T-cell (primary cell): ENCODE data around the gene CEP20. TPM values are rescaled to one million over a fixed set of nuclear protein-coding genes. Genes with fewer than 3 reads are reported as not detected.

Experiments
- ATAC-seq, 4 experiments: fragments of 200-7000 bp in 3 of 4; fragments of 150-1000 bp in 1 of 4; cut with Tn5 transposase; replicated peaks in 1 of 4; 1 replicate in 3 of 4; 2 replicates in 1 of 4; pipeline ENCODE4 v1.10.0; 2021; ENCODE audit warnings: moderate library complexity in 3 of 4, mild to moderate bottlenecking in 2 of 4, moderate number of reproducible peaks in 1 of 4
- CTCF ChIA-PET, 2 donors: fragments of 300-600 bp; sonication (Branson Sonifier 250); formaldehyde crosslinking; loops; one replicate each; lab custom pipeline; 2022; ENCODE audit warnings: antibody characterized with exemption in 2 of 2; lab: Charles Lee
- POLR2A ChIA-PET, 2 donors: fragments of 300-600 bp; sonication (Branson Sonifier 250); formaldehyde crosslinking; loops; one replicate each; lab custom pipeline; 2022; ENCODE audit warnings: antibody characterized with exemption in 2 of 2; lab: Charles Lee
- DNase-seq, 35 experiments: peaks; one replicate each; pipeline versions ENCODE4 v3.0.0 to v3.0.0-alpha.2; 2013 to 2023
- H3K27ac ChIP-seq: one replicate; pipeline ENCODE4 v1.5.1; 2013; ENCODE audit warnings: low read length
- H3K27me3 ChIP-seq, 2 experiments: replicated peaks in 1 of 2; 1 replicate in 1 of 2; 2 replicates in 1 of 2; pipeline versions ENCODE4 v1.6.1 to v1.7.0; 2013; ENCODE audit warnings: low read length in 1 of 2, mixed read lengths in 1 of 2; ENCODE audit not compliant: control insufficient read depth in 2 of 2, insufficient read depth in 2 of 2; ENCODE audit errors: extremely low read depth in 1 of 2
- H3K36me3 ChIP-seq, 2 donors: 1 replicate in 1 of 2; 2 replicates in 1 of 2; pipeline versions ENCODE4 v1.6.1 to v1.7.0; 2013; ENCODE audit warnings: low read length in 1 of 2; ENCODE audit not compliant: control insufficient read depth in 2 of 2, insufficient read depth in 1 of 2; ENCODE audit errors: extremely low read depth in 1 of 2
- H3K4me1 ChIP-seq, 2 experiments: 1 replicate in 1 of 2; 2 replicates in 1 of 2; pipeline versions ENCODE4 v1.6.1 to v1.7.0; 2013; ENCODE audit warnings: low read length in 2 of 2, mixed read lengths in 1 of 2; ENCODE audit not compliant: insufficient read depth in 2 of 2, control insufficient read depth in 1 of 2; ENCODE audit errors: extremely low read depth in 1 of 2
- H3K4me3 ChIP-seq, 2 donors: 1 replicate in 1 of 2; 2 replicates in 1 of 2; pipeline versions ENCODE4 v1.5.1 to v1.7.0; 2013; ENCODE audit warnings: mild to moderate bottlenecking in 2 of 2, low read length in 1 of 2, moderate library complexity in 1 of 2; ENCODE audit not compliant: control insufficient read depth in 1 of 2; ENCODE audit errors: extremely low read depth in 1 of 2
- H3K9me3 ChIP-seq: 2 replicates; pipeline ENCODE4 v1.7.0; 2013
- H3K27ac Mint-ChIP-seq, 2 donors: one replicate each; pipeline ENCODE4 v1.8.0; 2020 to 2021; ENCODE audit warnings: mild to moderate bottlenecking in 2 of 2, mixed read lengths in 2 of 2
- H3K27me3 Mint-ChIP-seq, 2 donors: one replicate each; pipeline ENCODE4 v1.8.0; 2021 to 2022; ENCODE audit warnings: mixed read lengths in 2 of 2
- H3K36me3 Mint-ChIP-seq: one replicate; pipeline ENCODE4 v1.8.0; 2021; ENCODE audit warnings: mixed read lengths
- H3K4me1 Mint-ChIP-seq, 3 donors: one replicate each; pipeline ENCODE4 v1.8.0; 2020 to 2022; ENCODE audit warnings: mixed read lengths in 3 of 3, mild to moderate bottlenecking in 1 of 3
- H3K4me3 Mint-ChIP-seq, 3 donors: one replicate each; pipeline ENCODE4 v1.8.0; 2020 to 2022; ENCODE audit warnings: mild to moderate bottlenecking in 3 of 3, mixed read lengths in 3 of 3, moderate library complexity in 3 of 3
- H3K9me3 Mint-ChIP-seq, 3 donors: one replicate each; pipeline ENCODE4 v1.8.0; 2020 to 2022; ENCODE audit warnings: mixed read lengths in 3 of 3
- WGBS: methylation state at CpG from one replicate; pipeline ENCODE4 v1.1.5; 2013; ENCODE audit warnings: missing lambda C conversion rate; ENCODE audit not compliant: insufficient coverage; 5-methylcytosine and 5-hydroxymethylcytosine counted together
- total RNA-seq, 35 experiments: library from RNA in 6 of 35; stranded (reverse) in 6 of 35; fragments of 120-200 nt in 1 of 35; gene quantifications; one replicate each; pipeline versions ENCODE4 v1.2.1 to v1.2.4 and lab custom pipeline; 2013 to 2026

CEP20 gene
- total RNA-seq, 5 donors from 2014 or later (not counting 1 experiment from before 2014, with no cell fraction given) = 17.2 to 25.9 (median 25.2) TPM

- H3K9me3 ChIP-seq = no peaks in the 10 kb centered on the region
- no peaks in the 10 kb centered on the region for H3K36me3 ChIP-seq
- Mint-ChIP-seq H3K27me3 (no peaks in the 10 kb centered on the region), H3K27ac (no peak overlapping the region), H3K9me3 (no peaks in the 10 kb centered on the region), H3K4me1 (peaks cover 20 to 22% (median 20%) of the 10 kb centered on the region in 3 donors), H3K36me3 (peaks cover 4% of the 10 kb centered on the region), H3K4me3 (no peak overlapping the region)
- no peak for DNase-seq
- no peak for ATAC-seq
- 86% methylated on average over 1 of the region's 3 CpGs for WGBS
- no peak overlapping the region for H3K27ac ChIP-seq
- ChIA-PET CTCF (no interaction called here), POLR2A (no interaction called here)
- H3K4me1 ChIP-seq = peaks cover 13 to 20% of the 10 kb centered on the region in 2 experiments
- H3K4me3 ChIP-seq = no peak overlapping the region
- H3K27me3 ChIP-seq = no peaks in the 10 kb centered on the region
Observed at GRCh38 chr16:15891508-15891907, 3.1 kb upstream of the CEP20 start.

GRCh38 chr16:15887283-15887682 is 1.1 kb downstream of the CEP20 start:
- DNase-seq (no peak), ATAC-seq (no peak)
- no peak overlapping the region for H3K27ac ChIP-seq
- peak overlapping the region; percentile 93 to 98 for H3K4me3 ChIP-seq
- WGBS = 93% methylated on average over 3 of the region's 4 CpGs
- no peaks in the 10 kb centered on the region for H3K27me3 ChIP-seq
- POLR2A ChIA-PET = no interaction called here
- peaks cover 15 to 27% of the 10 kb centered on the region in 2 experiments for H3K4me1 ChIP-seq
- CTCF ChIA-PET = interaction anchor here (0.7 to 0.9 kb wide), 4 partner anchors 138 to 323 kb away, joined by 3 to 7 read pairs (median 4); no protein-coding TSS in a partner anchor
- H3K4me1 Mint-ChIP-seq = peaks cover 32 to 39% (median 38%) of the 10 kb centered on the region in 3 donors
- peaks cover 21% of the 10 kb centered on the region for H3K36me3 Mint-ChIP-seq
- no peaks in the 10 kb centered on the region for H3K27me3 Mint-ChIP-seq
- no peaks in the 10 kb centered on the region for H3K9me3 ChIP-seq
- H3K9me3 Mint-ChIP-seq = no peaks in the 10 kb centered on the region
- peak overlapping the region; percentile 99 to 100 (median 100) for H3K4me3 Mint-ChIP-seq
- H3K36me3 ChIP-seq = peaks cover 0 to 14% of the 10 kb centered on the region in 2 donors
- peak overlapping the region in 1 of 2 donors; percentile 99 for H3K27ac Mint-ChIP-seq

- Histone ChIP-seq H3K4me1 (peaks cover 15 to 27% of the 10 kb centered on the region in 2 experiments), H3K27ac (no peak overlapping the region), H3K9me3 (no peaks in the 10 kb centered on the region), H3K4me3 (no peak overlapping the region), H3K36me3 (peaks cover 6 to 24% of the 10 kb centered on the region in 2 donors), H3K27me3 (no peaks in the 10 kb centered on the region)
- POLR2A ChIA-PET = interaction anchor here (0.5 to 0.7 kb wide), 2 partner anchors 12 to 70 kb away, joined by 3 to 4 read pairs; no protein-coding TSS in a partner anchor
- CTCF ChIA-PET = interaction anchor here in 1 of 2 donors (0.6 kb wide), 2 partner anchors 208 to 1049 kb away, joined by 4 to 8 read pairs; no protein-coding TSS in a partner anchor
- H3K9me3 Mint-ChIP-seq = no peaks in the 10 kb centered on the region
- H3K27ac Mint-ChIP-seq = no peak overlapping the region
- peaks cover 24% of the 10 kb centered on the region for H3K36me3 Mint-ChIP-seq
- peaks cover 32 to 40% (median 38%) of the 10 kb centered on the region in 3 donors for H3K4me1 Mint-ChIP-seq
- no peak for ATAC-seq
- no peaks in the 10 kb centered on the region for H3K27me3 Mint-ChIP-seq
- 60% methylated on average over 1 of the region's 1 CpG for WGBS
- no peak for DNase-seq
- H3K4me3 Mint-ChIP-seq = peak overlapping the region; percentile 21 to 63 (median 53)
Observed at GRCh38 chr16:15886078-15886477, 2.3 kb downstream of the CEP20 start.

- Histone ChIP-seq H3K27me3 (no peaks in the 10 kb centered on the region), H3K4me1 (peaks cover 15 to 27% of the 10 kb centered on the region in 2 experiments), H3K27ac (no peak overlapping the region), H3K4me3 (no peak overlapping the region), H3K9me3 (no peaks in the 10 kb centered on the region), H3K36me3 (peaks cover 6 to 29% of the 10 kb centered on the region in 2 donors)
- WGBS = no CpG with 5 or more reads among the region's 5 CpGs
- CTCF ChIA-PET = no interaction called here
- Mint-ChIP-seq H3K4me3 (peak overlapping the region in 1 of 3 donors; percentile 53), H3K27ac (no peak overlapping the region), H3K27me3 (no peaks in the 10 kb centered on the region), H3K4me1 (peaks cover 32 to 40% (median 38%) of the 10 kb centered on the region in 3 donors), H3K9me3 (no peaks in the 10 kb centered on the region), H3K36me3 (peaks cover 24% of the 10 kb centered on the region)
- ATAC-seq (no peak), DNase-seq (no peak)
- POLR2A ChIA-PET = interaction anchor here in 1 of 2 donors (0.5 kb wide), 1 partner anchor 11 kb away, joined by 3 read pairs; no protein-coding TSS in a partner anchor
Observed at GRCh38 chr16:15885560-15886001, 2.8 kb downstream of the CEP20 start.

GRCh38 chr16:15882563-15882962 is 5.8 kb downstream of the CEP20 start:
- ATAC-seq (no peak), DNase-seq (no peak)
- WGBS = no CpG with 5 or more reads among the region's 3 CpGs
- Histone ChIP-seq H3K4me3 (no peak overlapping the region), H3K9me3 (no peaks in the 10 kb centered on the region), H3K27ac (no peak overlapping the region), H3K27me3 (no peaks in the 10 kb centered on the region), H3K4me1 (peaks cover 7 to 12% of the 10 kb centered on the region in 2 experiments), H3K36me3 (peaks cover 6 to 46% of the 10 kb centered on the region in 2 donors)
- Mint-ChIP-seq H3K4me1 (peaks cover 23 to 32% (median 28%) of the 10 kb centered on the region in 3 donors), H3K27me3 (no peaks in the 10 kb centered on the region), H3K9me3 (no peaks in the 10 kb centered on the region), H3K27ac (no peak overlapping the region), H3K36me3 (peaks cover 34% of the 10 kb centered on the region), H3K4me3 (no peak overlapping the region)
- ChIA-PET CTCF (no interaction called here), POLR2A (no interaction called here)

- Histone ChIP-seq H3K4me3 (no peak overlapping the region), H3K36me3 (peaks cover 6 to 50% of the 10 kb centered on the region in 2 donors), H3K27me3 (no peaks in the 10 kb centered on the region), H3K4me1 (peaks cover 2 to 7% of the 10 kb centered on the region in 2 experiments), H3K9me3 (no peaks in the 10 kb centered on the region), H3K27ac (no peak overlapping the region)
- no peak for DNase-seq
- Mint-ChIP-seq H3K9me3 (no peaks in the 10 kb centered on the region), H3K4me3 (no peak overlapping the region), H3K27ac (no peak overlapping the region), H3K27me3 (no peaks in the 10 kb centered on the region), H3K4me1 (peaks cover 18 to 26% (median 22%) of the 10 kb centered on the region in 3 donors), H3K36me3 (peaks cover 34% of the 10 kb centered on the region)
- ATAC-seq = no peak
- ChIA-PET POLR2A (no interaction called here), CTCF (no interaction called here)
- WGBS = 100% methylated on average over 9 of the region's 13 CpGs
Observed at GRCh38 chr16:15881794-15882379, 6.5 kb downstream of the CEP20 start.
